Heart right ventricle (tissue), 16 donors: ENCODE data around the gene CCDC137. TPM values are rescaled to one million over a fixed set of nuclear protein-coding genes. Genes with fewer than 3 reads are reported as not detected.

ENCODE experiments used
- ATAC-seq, 8 donors: fragments of 200-7000 bp; cut with Tn5 transposase; one replicate each; pipeline ENCODE4 v1.9.1; 2020; ENCODE audit warnings: mild to moderate bottlenecking in 8 of 8, moderate library complexity in 8 of 8, moderate number of reproducible peaks in 1 of 8
- DNase-seq, 2 donors: peaks; one replicate each; pipeline ENCODE4 v3.0.0-alpha.2; 2020
- H3K27ac ChIP-seq, 10 donors: fragments of 200-600 bp; sonication (generic) in 2 of 10; one replicate each; pipeline versions ENCODE4 v1.5.0 to v1.8.0; 2020 to 2022; ENCODE audit warnings: mild to moderate bottlenecking in 3 of 10
- H3K27me3 ChIP-seq, 7 donors: fragments of 200-600 bp; one replicate each; pipeline ENCODE4 v1.8.0; 2021 to 2022; ENCODE audit warnings: mild to moderate bottlenecking in 2 of 7
- H3K36me3 ChIP-seq, 9 donors: fragments of 200-600 bp; sonication (generic) in 1 of 9; one replicate each; pipeline versions ENCODE4 v1.5.0 to v1.8.0; 2020 to 2022; ENCODE audit warnings: mild to moderate bottlenecking in 2 of 9
- H3K4me1 ChIP-seq, 9 donors: fragments of 200-600 bp; sonication (generic) in 1 of 9; one replicate each; pipeline versions ENCODE4 v1.5.0 to v1.8.0; 2020 to 2022; ENCODE audit warnings: mild to moderate bottlenecking in 4 of 9
- H3K4me3 ChIP-seq, 10 donors: fragments of 200-600 bp; sonication (generic) in 2 of 10; one replicate each; pipeline versions ENCODE4 v1.5.0 to v1.8.0; 2020 to 2022; ENCODE audit warnings: mild to moderate bottlenecking in 7 of 10, moderate library complexity in 2 of 10
- H3K9me3 ChIP-seq, 11 donors: fragments of 200-600 bp in 10 of 11; sonication (generic) in 2 of 11; one replicate each; pipeline versions ENCODE4 v1.5.0 to v1.8.0; 2013 to 2022; ENCODE audit warnings: mild to moderate bottlenecking in 2 of 11, control low read depth in 1 of 11, moderate library complexity in 1 of 11
- WGBS, 2 donors: extraction: QIAGEN DNeasy Blood & Tissue Kit; methylation state at CpG; one replicate each; pipeline ENCODE4 v1.1.7; 2013; ENCODE audit warnings: inconsistent platforms in 1 of 2; 5-methylcytosine and 5-hydroxymethylcytosine counted together
- intact Hi-C, 10 donors: fragments of 100-400 bp; cut with DNase I; formaldehyde crosslinking; loops; one replicate each; pipeline versions ENCODE4 v1.11.1 to v1.14.2; 2022
- polyA plus RNA-seq, 2 donors: library from polyadenylated mRNA; stranded (reverse); fragments of 200-250 nt; gene quantifications; one replicate each; pipeline ENCODE4 v1.2.3, GENCODE V29; 2013
- total RNA-seq, 10 donors: library from RNA; stranded (reverse); fragmentation: NEBNext Ultra II Directional in 3 of 10; extraction: Animal tissue kit (Norgen Biotek cat#: 25700) in 3 of 10; gene quantifications; one replicate each; pipeline versions ENCODE4 v1.2.1 to v1.2.4, GENCODE V29; 2021 to 2023
- TF ChIP-seq, protein P1 (sequence below), 9 donors: fragments of 200-600 bp; sonication (generic) in 2 of 9; IDR thresholded peaks; one replicate each; pipeline versions ENCODE4 v1.5.0 to v1.8.0; 2021 to 2022; ENCODE audit warnings: antibody characterized with exemption in 9 of 9, mild to moderate bottlenecking in 5 of 9, moderate library complexity in 1 of 9
- donor health status: Arrhythmogenic right ventricular cardiomyopathy.
- donor health status: ischemic (EF 13 %, LVEDD 7.1; RV severe dilation, severe dysfunction).
- donor health status: healthy with polysubstance abuse.
- donor health status: DM: no; HTN: yes; CAD: no.
- donor health status: DM: no; HTN: no; CAD: no.
- donor health status: ischemic (EF 25% LVEDD 6.9; RV normal size, moderate dysfunction).
- donor health status: ischemic (EF 25% LVEDD 5.7; RV mildly dilated, moderate dysfunction).
- donor health status: healthy.
- donor health status: DM: yes; HTN: yes; CAD: no.
- donor health status: Ischemic cardiomyopathy.
- donor health status: ischemic (EF 35%, LVEDD 5.7; RV mildly dilated, moderate dysfunction).
- donor health status: nonischemic (EF 11% LVEDD 7.7; RV severe dilation, severe dysfunction).
- donor health status: DM: yes; HTN: yes; CAD: no.
- donor health status: PGD.
- donor health status: ischemic (EF 29% LVEDD 5.4; RV normal size, mild dysfunction).
- donor health status: nonischemic (EF 23%, LVEDD 6.1; RV moderate dilation, normal function).

Gene CCDC137
- total and polyA plus RNA-seq, 12 donors: 3.4 to 14.4 (median 5.5) TPM

DNA sequence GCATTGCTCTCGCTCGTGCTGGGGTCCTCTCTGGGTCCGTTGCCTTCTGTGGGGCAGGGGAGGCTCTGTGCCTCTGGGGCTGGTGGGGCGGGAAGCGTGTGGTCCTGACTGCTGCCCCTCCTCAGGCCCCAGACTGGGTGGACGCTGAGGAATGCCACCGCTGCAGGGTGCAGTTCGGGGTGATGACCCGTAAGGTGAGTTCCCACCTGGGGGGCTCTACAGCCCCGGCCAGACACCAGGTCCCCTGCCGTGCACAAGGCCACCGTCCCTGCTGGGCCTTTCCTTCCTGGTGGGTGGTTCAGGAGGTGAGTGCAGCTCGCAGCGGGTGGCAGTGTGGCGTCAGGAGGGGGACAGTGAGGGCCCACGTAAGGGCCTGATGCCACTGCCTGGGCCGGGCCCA is 24.0 kb downstream of the CCDC137 start:
- H3K36me3 ChIP-seq: peaks cover 5 to 100% (median 86%) of the 10 kb centered on the region in 9 donors
- no peak overlapping the region for H3K27ac ChIP-seq
- H3K9me3 ChIP-seq: no peaks in the 10 kb centered on the region
- DNase-seq (no peak), ATAC-seq (no peak)
- peaks cover under 1 to 9% (median 5%) of the 10 kb centered on the region in 9 donors for H3K4me1 ChIP-seq
- intact Hi-C loops: no loop called here
- 86% methylated on average over 17 of the region's 17 CpGs for WGBS, 2 donors
- H3K27me3 ChIP-seq: no peaks in the 10 kb centered on the region
- H3K4me3 ChIP-seq: no peak overlapping the region
- TF ChIP-seq, protein P1, sequence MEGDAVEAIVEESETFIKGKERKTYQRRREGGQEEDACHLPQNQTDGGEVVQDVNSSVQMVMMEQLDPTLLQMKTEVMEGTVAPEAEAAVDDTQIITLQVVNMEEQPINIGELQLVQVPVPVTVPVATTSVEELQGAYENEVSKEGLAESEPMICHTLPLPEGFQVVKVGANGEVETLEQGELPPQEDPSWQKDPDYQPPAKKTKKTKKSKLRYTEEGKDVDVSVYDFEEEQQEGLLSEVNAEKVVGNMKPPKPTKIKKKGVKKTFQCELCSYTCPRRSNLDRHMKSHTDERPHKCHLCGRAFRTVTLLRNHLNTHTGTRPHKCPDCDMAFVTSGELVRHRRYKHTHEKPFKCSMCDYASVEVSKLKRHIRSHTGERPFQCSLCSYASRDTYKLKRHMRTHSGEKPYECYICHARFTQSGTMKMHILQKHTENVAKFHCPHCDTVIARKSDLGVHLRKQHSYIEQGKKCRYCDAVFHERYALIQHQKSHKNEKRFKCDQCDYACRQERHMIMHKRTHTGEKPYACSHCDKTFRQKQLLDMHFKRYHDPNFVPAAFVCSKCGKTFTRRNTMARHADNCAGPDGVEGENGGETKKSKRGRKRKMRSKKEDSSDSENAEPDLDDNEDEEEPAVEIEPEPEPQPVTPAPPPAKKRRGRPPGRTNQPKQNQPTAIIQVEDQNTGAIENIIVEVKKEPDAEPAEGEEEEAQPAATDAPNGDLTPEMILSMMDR (IDR thresholded peaks at IDR 0.05): no peak

DNA sequence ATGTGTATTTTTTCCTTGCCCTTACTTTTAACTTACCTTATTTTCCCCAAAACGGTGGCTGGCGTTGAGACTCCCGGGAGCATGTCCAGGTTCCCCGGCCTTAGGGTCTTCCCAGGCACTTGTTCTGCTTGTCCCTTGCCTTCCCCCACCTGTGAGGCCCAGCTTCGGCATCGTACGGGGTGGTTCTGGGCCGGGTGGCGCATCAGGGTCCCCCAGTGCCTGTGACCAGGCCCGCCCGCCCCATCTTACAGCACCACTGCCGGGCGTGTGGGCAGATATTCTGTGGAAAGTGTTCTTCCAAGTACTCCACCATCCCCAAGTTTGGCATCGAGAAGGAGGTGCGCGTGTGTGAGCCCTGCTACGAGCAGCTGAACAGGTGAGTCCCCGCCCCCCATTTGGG is 24.7 kb downstream of the CCDC137 start:
- TF ChIP-seq, protein P1 (IDR thresholded peaks at IDR 0.05): no peak
- Histone ChIP-seq H3K4me3 (no peak overlapping the region), H3K4me1 (peaks cover 0 to 4% (median 0%) of the 10 kb centered on the region in 9 donors), H3K36me3 (peaks cover 5 to 100% (median 90%) of the 10 kb centered on the region in 9 donors), H3K9me3 (no peaks in the 10 kb centered on the region), H3K27me3 (no peaks in the 10 kb centered on the region), H3K27ac (no peak overlapping the region)
- DNase-seq (no peak), ATAC-seq (no peak)
- WGBS, 2 donors: 92 to 94% methylated on average over 18 of the region's 18 CpGs
- intact Hi-C loops: no loop called here

DNA sequence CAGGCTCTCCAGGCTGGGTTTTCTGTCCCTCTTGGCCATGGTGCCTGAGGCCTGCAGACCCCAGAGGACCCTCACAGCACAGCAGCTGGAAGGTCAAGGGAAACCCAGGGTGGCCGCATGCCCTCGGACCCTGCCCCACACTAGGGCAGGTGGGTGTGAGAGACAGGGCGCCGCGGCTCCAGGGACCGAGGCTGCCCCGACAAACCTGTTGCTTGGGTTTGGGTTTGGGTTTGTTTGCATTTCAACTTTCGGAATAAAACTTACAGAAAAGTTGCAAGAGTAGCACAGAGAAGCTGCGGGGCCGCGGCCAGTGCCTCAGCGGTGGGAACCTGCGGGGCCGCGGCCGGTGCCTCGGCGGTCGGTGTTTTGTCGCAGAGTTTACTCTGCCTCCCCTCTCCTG is 25.1 kb downstream of the CCDC137 start:
- no peak for DNase-seq
- no peak overlapping the region for H3K27ac ChIP-seq
- 93 to 97% methylated on average over 20 of the region's 20 CpGs for WGBS, 2 donors
- H3K36me3 ChIP-seq: peaks cover 5 to 100% (median 86%) of the 10 kb centered on the region in 9 donors
- H3K4me1 ChIP-seq: peaks cover 0 to 5% (median under 1%) of the 10 kb centered on the region in 9 donors
- intact Hi-C loops: no loop called here
- ATAC-seq: no peak
- TF ChIP-seq, protein P1 (IDR thresholded peaks at IDR 0.05): no peak
- H3K9me3 ChIP-seq: no peaks in the 10 kb centered on the region
- no peak overlapping the region for H3K4me3 ChIP-seq
- H3K27me3 ChIP-seq: no peaks in the 10 kb centered on the region

DNA sequence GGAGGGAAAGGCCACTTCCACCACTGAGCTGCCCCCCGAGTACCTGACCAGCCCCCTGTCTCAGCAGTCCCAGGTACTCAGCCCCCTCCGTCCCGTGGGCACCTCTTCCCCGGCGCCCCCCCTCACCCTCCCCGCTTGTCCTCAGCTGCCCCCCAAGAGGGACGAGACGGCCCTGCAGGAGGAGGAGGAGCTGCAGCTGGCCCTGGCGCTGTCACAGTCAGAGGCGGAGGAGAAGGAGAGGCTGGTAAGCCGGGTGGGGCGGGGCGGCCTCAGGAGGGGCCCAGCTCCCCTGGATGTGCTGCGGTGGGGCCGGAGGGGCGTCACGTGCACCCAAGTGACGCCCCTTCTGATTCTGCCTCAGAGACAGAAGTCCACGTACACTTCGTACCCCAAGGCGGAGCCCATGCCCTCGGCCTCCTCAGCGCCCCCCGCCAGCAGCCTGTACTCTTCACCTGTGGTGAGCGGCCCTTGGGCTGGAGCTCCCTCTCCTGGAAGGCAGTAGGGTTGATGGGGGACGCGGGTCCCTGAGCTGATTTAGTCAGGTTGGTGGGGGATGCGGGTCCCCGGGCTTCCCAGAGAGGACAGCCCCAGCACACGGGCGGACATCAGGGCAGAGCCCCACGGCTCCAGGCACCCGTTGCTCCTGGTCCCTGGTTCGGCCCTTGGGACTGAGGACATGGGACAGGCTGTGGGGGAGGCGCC is 27.1 kb downstream of the CCDC137 start:
- TF ChIP-seq, protein P1 (IDR thresholded peaks at IDR 0.05): no peak
- no peaks in the 10 kb centered on the region for H3K27me3 ChIP-seq
- no peak overlapping the region for H3K27ac ChIP-seq
- DNase-seq (no peak), ATAC-seq (no peak)
- no peak overlapping the region for H3K4me3 ChIP-seq
- WGBS, 2 donors: 88 to 89% methylated on average over 33 to 35 of the region's 35 CpGs
- peaks cover 0 to 20% (median 7%) of the 10 kb centered on the region in 9 donors for H3K4me1 ChIP-seq
- intact Hi-C loops: no loop called here
- H3K36me3 ChIP-seq: peaks cover 5 to 100% (median 75%) of the 10 kb centered on the region in 9 donors
- H3K9me3 ChIP-seq: no peaks in the 10 kb centered on the region
